Mesodermal cell (in vitro differentiated cells): ENCODE data around the gene CCNL1.

Experiments used
- H3K27ac ChIP-seq: 2 replicates; pipeline ENCODE4 v1.7.0; 2013; ENCODE audit warnings: mild to moderate bottlenecking, low read depth, low read length, moderate library complexity; ENCODE audit not compliant: severe bottlenecking
- H3K36me3 ChIP-seq: 2 replicates; pipeline ENCODE4 v1.7.1; 2013; ENCODE audit warnings: mild to moderate bottlenecking, low read length, moderate library complexity; ENCODE audit not compliant: control insufficient read depth, insufficient read depth
- H3K4me1 ChIP-seq: one replicate; pipeline ENCODE4 v1.7.1; 2013; ENCODE audit warnings: mild to moderate bottlenecking, low read length; ENCODE audit not compliant: insufficient read depth, control insufficient read depth, poor library complexity, severe bottlenecking
- H3K4me3 ChIP-seq: 2 replicates; pipeline ENCODE4 v1.7.0; 2013; ENCODE audit warnings: low read length, control low read depth, mild to moderate bottlenecking; ENCODE audit not compliant: insufficient read depth, poor library complexity, severe bottlenecking; ENCODE audit errors: extremely low read depth
- H3K9me3 ChIP-seq: 2 replicates; pipeline ENCODE4 v1.7.1; 2013; ENCODE audit warnings: mild to moderate bottlenecking, low read length, moderate library complexity; ENCODE audit not compliant: control insufficient read depth
- WGBS, 2 experiments: methylation state at CpG; one replicate each; pipeline ENCODE4 v1.1.5; 2013; ENCODE audit warnings: missing lambda C conversion rate in 2 of 2; ENCODE audit not compliant: insufficient coverage in 2 of 2; 5-methylcytosine and 5-hydroxymethylcytosine counted together

Gene CCNL1

GRCh38 chr3:157154563-157155330, 5.2 kb downstream of the CCNL1 start:
- 94 to 95% methylated on average over 3 to 4 of the region's 6 CpGs for WGBS, 2 experiments
- Histone ChIP-seq H3K27ac (no peak overlapping the region), H3K9me3 (no peaks in the 10 kb centered on the region), H3K36me3 (peaks cover 70% of the 10 kb centered on the region), H3K4me1 (peaks cover 4% of the 10 kb centered on the region), H3K4me3 (no peak overlapping the region)

DNA sequence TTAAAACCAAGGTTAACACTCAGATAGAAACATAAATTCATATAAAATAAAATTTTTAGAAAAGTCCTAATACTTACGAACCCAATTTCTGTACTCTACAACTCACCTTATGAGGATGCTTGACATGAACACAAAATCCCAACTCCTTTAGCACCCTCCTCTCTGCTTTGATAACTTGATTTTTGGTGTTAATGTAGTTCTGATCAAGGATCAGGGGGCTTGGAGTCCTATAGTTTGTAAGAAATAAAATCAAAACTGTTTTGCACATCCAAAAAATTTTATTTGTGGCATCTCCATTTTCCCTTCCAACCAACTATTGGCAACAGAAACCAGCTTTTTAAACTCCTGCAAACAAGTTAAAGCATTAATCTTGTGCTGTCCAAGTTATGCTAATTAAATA, 7.0 kb downstream of the CCNL1 start:
- H3K9me3 ChIP-seq, result no peaks in the 10 kb centered on the region
- no CpG with 5 or more reads among the region's 1 CpG for WGBS, 2 experiments
- no peak overlapping the region for H3K4me3 ChIP-seq
- H3K4me1 ChIP-seq, result peaks cover 4% of the 10 kb centered on the region
- H3K27ac ChIP-seq, result no peak overlapping the region
- peaks cover 78% of the 10 kb centered on the region for H3K36me3 ChIP-seq

GRCh38 chr3:157152438-157152837, 7.5 kb downstream of the CCNL1 start:
- Histone ChIP-seq H3K9me3 (no peaks in the 10 kb centered on the region), H3K36me3 (peaks cover 77% of the 10 kb centered on the region), H3K27ac (no peak overlapping the region), H3K4me1 (peaks cover 4% of the 10 kb centered on the region), H3K4me3 (no peak overlapping the region)
- WGBS, 2 experiments, result no CpG with 5 or more reads among the region's 2 CpGs

GRCh38 chr3:157151627-157152026, 8.3 kb downstream of the CCNL1 start:
- WGBS, 2 experiments, result 88 to 100% methylated on average over 1 to 2 of the region's 2 CpGs
- Histone ChIP-seq H3K27ac (no peak overlapping the region), H3K4me1 (peaks cover 4% of the 10 kb centered on the region), H3K4me3 (no peak overlapping the region), H3K9me3 (no peaks in the 10 kb centered on the region), H3K36me3 (peaks cover 77% of the 10 kb centered on the region)

DNA sequence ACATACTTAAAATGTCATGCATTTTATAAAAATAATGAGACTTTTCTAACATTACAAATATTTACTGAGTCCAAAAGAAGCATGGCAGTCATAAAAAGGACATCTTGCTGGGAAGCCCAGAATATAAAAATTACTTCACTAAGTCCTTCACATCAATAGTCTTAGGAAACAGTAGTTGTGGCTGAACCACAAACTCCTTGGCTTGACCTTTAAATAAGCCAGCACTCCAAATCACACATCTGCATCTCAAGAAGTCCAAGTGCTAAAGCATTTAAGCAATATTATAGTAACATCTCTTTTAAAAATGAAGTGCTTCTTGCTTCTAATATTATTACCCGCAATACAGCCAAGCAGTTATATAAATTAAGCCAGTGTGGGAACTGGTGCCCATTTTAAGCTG, 8.8 kb downstream of the CCNL1 start:
- WGBS, 2 experiments, result no CpG with 5 or more reads among the region's 1 CpG
- no peak overlapping the region for H3K27ac ChIP-seq

DNA sequence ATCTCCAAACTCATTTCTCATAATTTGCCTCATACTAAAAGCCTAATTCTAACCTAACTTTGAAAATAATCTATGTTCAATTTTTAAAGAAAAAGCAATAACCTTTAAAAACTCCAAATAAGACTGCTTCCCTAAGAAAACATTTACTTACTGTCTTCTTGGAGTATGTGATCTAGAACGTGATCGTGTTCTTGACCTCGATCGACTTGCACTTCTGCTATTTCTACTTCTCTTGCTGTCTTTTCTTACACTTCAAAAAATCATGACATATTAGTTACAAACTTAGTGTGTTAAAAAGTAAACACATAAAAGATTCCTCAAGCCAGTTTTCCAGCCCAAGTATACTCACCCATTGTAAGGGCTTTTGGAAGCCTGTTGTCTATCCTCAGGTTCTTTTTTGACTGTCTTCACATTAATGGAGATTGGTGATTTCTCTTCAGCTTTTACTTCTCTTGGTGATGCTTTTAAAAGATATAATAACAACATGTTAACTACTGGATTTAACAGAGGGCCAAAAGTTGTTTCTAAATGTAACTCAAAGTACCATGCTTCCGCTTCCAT, 10.7 kb downstream of the CCNL1 start:
- Histone ChIP-seq H3K27ac (no peak overlapping the region), H3K4me1 (peaks cover 3% of the 10 kb centered on the region), H3K9me3 (no peaks in the 10 kb centered on the region), H3K4me3 (no peak overlapping the region), H3K36me3 (peaks cover 91% of the 10 kb centered on the region)
- WGBS, 2 experiments, result 100% methylated on average over 1 of the region's 5 CpGs; no CpG with 5 or more reads in 1 of the 2 experiments

More for the DNA sequence above, 8.8 kb downstream of the CCNL1 start:
- peaks cover 78% of the 10 kb centered on the region for H3K36me3 ChIP-seq
- no peaks in the 10 kb centered on the region for H3K4me1 ChIP-seq
- H3K9me3 ChIP-seq, result no peaks in the 10 kb centered on the region
- no peak overlapping the region for H3K4me3 ChIP-seq

GRCh38 chr3:157148196-157148889, 11.6 kb downstream of the CCNL1 start:
- Histone ChIP-seq H3K4me3 (no peak overlapping the region), H3K9me3 (no peaks in the 10 kb centered on the region), H3K27ac (no peak overlapping the region), H3K4me1 (peaks cover 3% of the 10 kb centered on the region), H3K36me3 (peaks cover 91% of the 10 kb centered on the region)
- 96 to 97% methylated on average over 8 of the region's 15 CpGs for WGBS, 2 experiments

GRCh38 chr3:157147099-157147803, 12.7 kb downstream of the CCNL1 start:
- Histone ChIP-seq H3K4me3 (no peak overlapping the region), H3K4me1 (peaks cover 3% of the 10 kb centered on the region), H3K27ac (peak overlapping the region; percentile 36), H3K36me3 (peaks cover 88% of the 10 kb centered on the region), H3K9me3 (no peaks in the 10 kb centered on the region)
- WGBS, 2 experiments, result 90 to 100% methylated on average over 2 of the region's 5 CpGs

- Histone ChIP-seq H3K27ac (no peak overlapping the region), H3K36me3 (peaks cover 79% of the 10 kb centered on the region), H3K4me3 (no peak overlapping the region), H3K4me1 (peaks cover 3% of the 10 kb centered on the region), H3K9me3 (no peaks in the 10 kb centered on the region)
- 88 to 100% methylated on average over 1 to 2 of the region's 2 CpGs for WGBS, 2 experiments
Measured at GRCh38 chr3:157145606-157146322, 14.2 kb downstream of the CCNL1 start.

- Histone ChIP-seq H3K4me1 (peaks cover 3% of the 10 kb centered on the region), H3K27ac (no peak overlapping the region), H3K9me3 (no peaks in the 10 kb centered on the region), H3K4me3 (no peak overlapping the region), H3K36me3 (peaks cover 57% of the 10 kb centered on the region)
- WGBS, 2 experiments, result 94 to 95% methylated on average over 3 to 5 of the region's 5 CpGs
Measured at GRCh38 chr3:157142315-157142714, 17.6 kb downstream of the CCNL1 start.
